Ascending aorta (tissue), 2 donors: ENCODE data around the gene GFPT2. TPM values are rescaled to one million over a fixed set of nuclear protein-coding genes. Genes with fewer than 3 reads are reported as not detected.
"Not testable (repeated sequence)": the region's sequence is repeated elsewhere in the genome, so short reads cannot be mapped to it uniquely, and the experiment has no call there.

Experiments
- DNase-seq, 2 donors: peaks; one replicate each; pipeline ENCODE4 v3.0.0-alpha.2; 2019; ENCODE audit warnings: low spot score in 2 of 2
- H3K27ac ChIP-seq, 2 donors: fragments of 200-600 bp; sonication (generic); one replicate each; pipeline ENCODE4 v1.5.1; 2016 to 2017; ENCODE audit warnings: mild to moderate bottlenecking in 1 of 2
- H3K27me3 ChIP-seq: fragments of 200-600 bp; sonication (generic); one replicate; pipeline ENCODE4 v1.5.1; 2017
- H3K36me3 ChIP-seq, 2 donors: fragments of 200-600 bp; sonication (generic); one replicate each; pipeline ENCODE4 v1.5.1; 2016
- H3K4me1 ChIP-seq, 2 donors: fragments of 200-600 bp; sonication (generic); one replicate each; pipeline ENCODE4 v1.5.1; 2016 to 2017; ENCODE audit warnings: mild to moderate bottlenecking in 1 of 2
- H3K4me3 ChIP-seq, 2 donors: fragments of 200-600 bp; sonication (generic); one replicate each; pipeline ENCODE4 v1.5.1; 2016 to 2017; ENCODE audit warnings: mild to moderate bottlenecking in 1 of 2
- H3K9me3 ChIP-seq, 2 donors: fragments of 200-600 bp; sonication (generic); one replicate each; pipeline ENCODE4 v1.5.1; 2016
- intact Hi-C: fragments of 100-400 bp; cut with DNase I; formaldehyde crosslinking; loops from one replicate; pipeline ENCODE4 v1.15.1; 2023
- total RNA-seq: library from RNA; depleted of rRNA; stranded (reverse); fragments of >200 nt; gene quantifications from one replicate; pipeline ENCODE4 v1.1.0, GENCODE V29; 2016
- TF ChIP-seq, protein P1 (sequence below), 3 experiments: fragments of 200-600 bp in 2 of 3; fragments of 450-650 bp in 1 of 3; sonication (generic) in 2 of 3; IDR thresholded peaks; one replicate each; pipeline ENCODE4 v1.5.1; 2016 to 2019; ENCODE audit warnings: antibody characterized with exemption in 3 of 3, mild to moderate bottlenecking in 1 of 3, moderate library complexity in 1 of 3

Gene GFPT2
- total RNA-seq, 1 donor from 2014 or later, result 25.2 TPM

DNA sequence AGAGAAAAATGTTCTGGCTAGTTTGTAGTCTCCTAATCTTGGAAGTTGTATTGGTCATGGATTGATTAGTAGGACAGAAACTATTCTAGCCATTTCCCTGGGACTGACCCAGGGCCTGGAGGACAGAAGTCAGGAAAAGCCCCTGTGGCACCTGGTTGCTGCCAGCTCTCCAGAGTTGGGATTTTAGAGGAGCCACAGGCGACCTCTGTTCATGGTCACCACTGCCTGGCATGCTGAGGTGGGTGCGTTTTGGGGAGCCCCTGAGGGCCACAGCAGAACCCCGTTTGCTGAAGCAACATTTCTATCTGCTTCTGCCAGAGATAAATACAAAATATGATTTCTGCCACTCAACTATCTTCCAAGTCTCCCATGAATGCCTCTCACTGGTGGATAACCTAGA is 53.6 kb downstream of the GFPT2 start:
- no peak overlapping the region for H3K27ac ChIP-seq
- DNase-seq, result no peak
- H3K36me3 ChIP-seq, result peaks cover 0 to 18% of the 10 kb centered on the region in 2 donors
- H3K27me3 ChIP-seq, result no peaks in the 10 kb centered on the region
- no peak overlapping the region for H3K4me3 ChIP-seq
- TF ChIP-seq, protein P1, sequence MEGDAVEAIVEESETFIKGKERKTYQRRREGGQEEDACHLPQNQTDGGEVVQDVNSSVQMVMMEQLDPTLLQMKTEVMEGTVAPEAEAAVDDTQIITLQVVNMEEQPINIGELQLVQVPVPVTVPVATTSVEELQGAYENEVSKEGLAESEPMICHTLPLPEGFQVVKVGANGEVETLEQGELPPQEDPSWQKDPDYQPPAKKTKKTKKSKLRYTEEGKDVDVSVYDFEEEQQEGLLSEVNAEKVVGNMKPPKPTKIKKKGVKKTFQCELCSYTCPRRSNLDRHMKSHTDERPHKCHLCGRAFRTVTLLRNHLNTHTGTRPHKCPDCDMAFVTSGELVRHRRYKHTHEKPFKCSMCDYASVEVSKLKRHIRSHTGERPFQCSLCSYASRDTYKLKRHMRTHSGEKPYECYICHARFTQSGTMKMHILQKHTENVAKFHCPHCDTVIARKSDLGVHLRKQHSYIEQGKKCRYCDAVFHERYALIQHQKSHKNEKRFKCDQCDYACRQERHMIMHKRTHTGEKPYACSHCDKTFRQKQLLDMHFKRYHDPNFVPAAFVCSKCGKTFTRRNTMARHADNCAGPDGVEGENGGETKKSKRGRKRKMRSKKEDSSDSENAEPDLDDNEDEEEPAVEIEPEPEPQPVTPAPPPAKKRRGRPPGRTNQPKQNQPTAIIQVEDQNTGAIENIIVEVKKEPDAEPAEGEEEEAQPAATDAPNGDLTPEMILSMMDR (IDR thresholded peaks at IDR 0.05), result no peak
- intact Hi-C loops, result loop anchor here (10.0 kb wide), 2 partner anchors 445 to 505 kb away; partner anchors contain the start of genes MGAT1 and MRNIP
- no peaks in the 10 kb centered on the region for H3K9me3 ChIP-seq
- H3K4me1 ChIP-seq, result no peaks in the 10 kb centered on the region

DNA sequence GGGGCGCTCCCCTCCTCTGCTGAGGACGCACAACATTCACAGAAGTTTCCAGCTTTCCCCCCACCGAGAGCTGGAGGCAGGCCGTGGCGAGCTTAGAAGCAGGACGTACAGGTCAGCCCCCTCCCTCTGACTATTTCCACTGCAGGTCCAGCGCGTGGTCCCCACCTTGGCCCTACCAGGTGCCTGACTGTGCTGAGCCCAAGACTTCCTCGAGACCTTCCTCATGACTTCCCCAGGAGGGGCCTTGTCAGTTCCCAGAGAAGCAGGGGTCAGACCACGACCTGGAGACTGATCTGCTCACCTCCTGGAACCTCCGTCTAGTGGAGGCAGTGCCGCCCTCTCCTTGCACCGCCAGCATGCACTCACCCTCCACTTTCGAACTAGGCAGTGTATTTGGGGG is 54.1 kb downstream of the GFPT2 start:
- peaks cover 0 to 13% of the 10 kb centered on the region in 2 donors for H3K36me3 ChIP-seq
- intact Hi-C loops, result loop anchor here (10.0 kb wide), 2 partner anchors 444 to 506 kb away; partner anchors contain the start of genes MGAT1 and MRNIP
- H3K4me1 ChIP-seq, H3K4me3 ChIP-seq, H3K9me3 ChIP-seq, H3K27me3 ChIP-seq, DNase-seq, H3K27ac ChIP-seq: not testable (repeated sequence)

DNA sequence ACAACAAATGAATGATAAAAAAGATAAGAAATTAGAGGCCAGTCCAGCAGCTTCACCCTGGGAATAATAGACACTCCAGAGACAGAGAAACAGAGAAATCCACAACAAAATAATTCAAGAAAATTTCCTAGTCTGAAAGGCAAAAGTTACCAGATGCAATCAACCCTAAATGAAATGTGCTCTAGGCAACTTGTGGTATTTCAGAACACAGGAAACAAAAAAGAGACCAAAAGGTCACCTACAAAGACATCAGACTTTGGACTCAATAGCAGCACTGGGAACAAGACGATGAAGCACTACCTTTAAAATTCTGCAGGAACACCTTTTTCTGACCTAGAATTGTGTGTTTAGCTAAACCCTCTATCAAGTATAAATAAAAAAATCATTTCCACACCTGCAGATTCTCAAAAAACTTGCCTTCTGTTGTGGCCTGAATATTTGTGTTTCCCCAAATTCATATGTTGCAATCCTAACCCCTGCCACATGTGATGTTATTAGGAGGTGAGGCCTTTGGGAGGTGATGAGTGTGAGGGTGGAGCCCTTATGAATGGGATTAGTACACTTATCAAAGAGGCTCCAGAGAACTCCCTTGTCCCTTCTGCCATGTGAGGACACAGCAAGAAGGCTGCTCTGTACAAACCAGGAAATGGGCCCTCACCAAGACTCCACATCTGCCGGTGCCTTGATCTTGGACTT is 55.4 kb downstream of the GFPT2 start:
- Histone ChIP-seq H3K27ac (no peak overlapping the region), H3K36me3 (peaks cover 0 to 6% of the 10 kb centered on the region in 2 donors), H3K27me3 (no peaks in the 10 kb centered on the region), H3K4me1 (peaks cover 3 to 5% of the 10 kb centered on the region in 2 donors), H3K9me3 (no peaks in the 10 kb centered on the region), H3K4me3 (no peak overlapping the region)
- TF ChIP-seq, protein P1 (IDR thresholded peaks at IDR 0.05), result no peak
- intact Hi-C loops, result loop anchor here (10.0 kb wide), 2 partner anchors 443 to 507 kb away; partner anchors contain the start of genes MGAT1 and MRNIP
- DNase-seq, result no peak

DNA sequence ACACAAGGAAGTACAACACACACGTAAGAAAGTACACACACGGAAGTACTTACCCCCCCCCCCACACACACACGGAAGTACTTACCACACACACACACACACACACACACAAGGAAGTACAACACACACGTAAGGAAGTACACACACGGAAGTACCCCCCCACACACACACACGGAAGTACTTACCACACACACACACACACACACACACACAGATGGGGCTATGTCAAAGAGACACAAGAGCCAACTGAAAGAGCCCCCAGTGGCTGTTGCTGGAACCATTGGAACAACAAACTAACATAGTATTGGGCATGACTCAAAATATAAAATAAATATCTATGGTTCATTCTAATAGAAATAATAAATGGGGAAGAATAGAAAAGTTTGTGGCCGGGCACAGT is 56.4 kb downstream of the GFPT2 start:
- Histone ChIP-seq H3K36me3 (peaks cover 0 to 6% of the 10 kb centered on the region in 2 donors), H3K9me3 (no peaks in the 10 kb centered on the region), H3K27me3 (no peaks in the 10 kb centered on the region), H3K27ac (no peak overlapping the region), H3K4me3 (no peak overlapping the region), H3K4me1 (peaks cover 3 to 5% of the 10 kb centered on the region in 2 donors)
- TF ChIP-seq, protein P1 (IDR thresholded peaks at IDR 0.05), result no peak
- intact Hi-C loops, result loop anchor here (10.0 kb wide), 2 partner anchors 442 to 508 kb away; partner anchors contain the start of genes MGAT1 and MRNIP
- DNase-seq, result no peak

DNA sequence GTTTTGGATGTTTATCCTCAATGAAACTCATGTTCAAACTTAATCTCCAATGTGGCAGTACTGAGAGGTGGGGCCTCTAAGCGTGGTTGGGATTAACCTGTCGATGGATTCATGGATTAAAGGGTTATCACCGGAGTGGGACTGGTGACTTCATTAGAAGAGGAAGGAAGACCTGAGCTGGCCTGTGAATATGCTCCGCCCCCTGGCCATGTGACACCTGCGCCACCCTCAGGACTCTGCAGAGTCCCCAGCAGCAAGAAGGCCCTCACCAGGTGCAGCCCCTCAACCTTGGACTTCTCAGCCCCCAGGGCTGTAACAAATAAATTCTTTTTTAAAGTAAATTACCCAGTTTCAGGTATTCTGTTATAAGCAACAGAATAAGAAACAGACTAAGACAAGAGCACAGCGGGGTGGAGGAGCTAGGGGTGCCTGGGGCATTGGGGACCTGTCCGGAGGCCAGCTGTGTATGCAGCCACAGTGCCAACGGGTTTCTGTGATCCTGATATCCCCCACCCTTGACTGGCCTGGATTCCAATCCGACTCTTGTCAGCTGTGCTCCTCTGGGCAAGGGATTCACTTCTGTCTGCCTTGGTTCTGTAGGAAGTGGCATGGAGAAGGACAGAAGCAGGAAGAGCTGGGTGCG is 58.1 kb downstream of the GFPT2 start:
- intact Hi-C loops, result loop anchor here (5.0 to 10.0 kb wide), 3 partner anchors 223 to 510 kb away; partner anchors contain the start of genes MGAT1, MRNIP and RNF130
- no peak for DNase-seq
- Histone ChIP-seq H3K4me1 (peaks cover 3 to 9% of the 10 kb centered on the region in 2 donors), H3K27ac (no peak overlapping the region), H3K27me3 (no peaks in the 10 kb centered on the region), H3K36me3 (no peaks in the 10 kb centered on the region), H3K4me3 (no peak overlapping the region), H3K9me3 (no peaks in the 10 kb centered on the region)
- TF ChIP-seq, protein P1 (IDR thresholded peaks at IDR 0.05), result no peak

DNA sequence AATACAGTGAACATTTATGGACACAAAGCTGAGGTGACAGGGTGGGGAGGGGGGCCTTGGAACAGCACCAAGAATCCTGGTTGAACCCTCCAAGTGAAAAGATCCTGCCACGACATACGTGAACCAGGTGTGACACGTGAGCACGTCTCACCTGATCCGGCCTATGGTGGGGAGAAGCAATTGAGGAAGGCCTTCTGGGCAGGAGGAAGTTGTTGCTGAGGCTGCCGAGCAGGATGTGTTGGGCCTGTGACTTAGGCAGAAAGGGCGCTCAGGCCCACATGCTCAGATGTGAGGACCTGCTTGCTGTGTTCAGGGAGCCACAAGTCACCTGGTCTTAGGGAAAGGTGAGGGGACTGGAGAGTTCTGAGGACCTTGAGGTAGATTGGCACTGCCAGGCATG is 58.7 kb downstream of the GFPT2 start:
- no peak overlapping the region for H3K27ac ChIP-seq
- H3K9me3 ChIP-seq, result no peaks in the 10 kb centered on the region
- H3K36me3 ChIP-seq, result no peaks in the 10 kb centered on the region
- intact Hi-C loops, result loop anchor here (5.0 to 10.0 kb wide), 3 partner anchors 222 to 510 kb away; partner anchors contain the start of genes MGAT1, MRNIP and RNF130
- H3K4me3 ChIP-seq, result no peak overlapping the region
- no peak for DNase-seq
- peaks cover 3 to 13% of the 10 kb centered on the region in 2 donors for H3K4me1 ChIP-seq
- H3K27me3 ChIP-seq, result no peaks in the 10 kb centered on the region
- TF ChIP-seq, protein P1 (IDR thresholded peaks at IDR 0.05), result no peak
